Measurements from ENCODE around the gene EGFL8. TPM values are rescaled to one million over a fixed set of nuclear protein-coding genes. Genes with fewer than 3 reads are reported as not detected.
"Not testable (repeated sequence)": the region's sequence is repeated elsewhere in the genome, so short reads cannot be mapped to it uniquely, and the experiment has no call there.

The EGFL8 gene
- total RNA-seq, 4 donors from 2014 or later = 0.80 to 7.1 (median 4.2) TPM

GRCh38 chr6:32183483-32184083, 19.2 kb downstream of the EGFL8 start:
- Histone ChIP-seq H3K4me3 (no peak overlapping the region), H3K9me3 (no peaks in the 10 kb centered on the region), H3K27me3 (no peaks in the 10 kb centered on the region), H3K36me3 (peaks cover 0 to 24% of the 10 kb centered on the region in 2 donors), H3K4me1 (peaks cover 35 to 55% of the 10 kb centered on the region in 2 donors), H3K27ac (peak overlapping the region; percentile 62 to 99 (median 83))
- no peak for DNase-seq
- in situ Hi-C loops (cut with MboI; ENCODE audit: low sequenced_read_pairs in 4 of 4) (loop anchor here in 3 of 4 donors (25.0 kb wide), 6 partner anchors 221 to 1571 kb away; partner anchors contain the start of genes BRD2 (in 3 of the 3), HLA-DMA (in 3 of the 3), APOM (in 2 of the 3) and BAG6 (in 2 of the 3)), intact Hi-C loops (cut with DNase I; ENCODE audit: low total_unique reads) (no loop called here)
- ATAC-seq = no peak
- no peak for TF ChIP-seq CTCF (IDR thresholded peaks at IDR 0.05 in 4 of 5, conservative IDR thresholded peaks at IDR 0.05 in 1 of 5)
- TF ChIP-seq POLR2A (IDR thresholded peaks at IDR 0.05) = no peak

GRCh38 chr6:32184084-32184640, 19.8 kb downstream of the EGFL8 start, which contains the start of gene AGER:
Gene AGER (minus strand): TSS chr6:32184253. CDS start chr6:32184222, 31 bp downstream.
- H3K27ac ChIP-seq = peak within 1 kb of the TSS; percentile 82 to 99 (median 92)
- TF ChIP-seq CTCF (IDR thresholded peaks at IDR 0.05 in 4 of 5, conservative IDR thresholded peaks at IDR 0.05 in 1 of 5) (no peak), POLR2A (IDR thresholded peaks at IDR 0.05) (no peak)
- H3K4me3 ChIP-seq = no peak within 1 kb of the TSS
- intact Hi-C loops (cut with DNase I; ENCODE audit: low total_unique reads) (no loop called here), in situ Hi-C loops (cut with MboI; ENCODE audit: low sequenced_read_pairs in 4 of 4) (loop anchor here in 3 of 4 donors (25.0 kb wide), 6 partner anchors 222 to 1572 kb away; partner anchors contain the start of genes BRD2 (in 3 of the 3), HLA-DMA (in 3 of the 3), APOM (in 2 of the 3) and BAG6 (in 2 of the 3))
- ATAC-seq = no peak
- DNase-seq = no peak
- peaks cover 0 to 24% of the 10 kb centered on the region in 2 donors for H3K36me3 ChIP-seq
- H3K27me3 ChIP-seq = no peaks in the 10 kb centered on the region
- peaks cover 35 to 55% of the 10 kb centered on the region in 2 donors for H3K4me1 ChIP-seq
- H3K9me3 ChIP-seq = no peaks in the 10 kb centered on the region

DNA sequence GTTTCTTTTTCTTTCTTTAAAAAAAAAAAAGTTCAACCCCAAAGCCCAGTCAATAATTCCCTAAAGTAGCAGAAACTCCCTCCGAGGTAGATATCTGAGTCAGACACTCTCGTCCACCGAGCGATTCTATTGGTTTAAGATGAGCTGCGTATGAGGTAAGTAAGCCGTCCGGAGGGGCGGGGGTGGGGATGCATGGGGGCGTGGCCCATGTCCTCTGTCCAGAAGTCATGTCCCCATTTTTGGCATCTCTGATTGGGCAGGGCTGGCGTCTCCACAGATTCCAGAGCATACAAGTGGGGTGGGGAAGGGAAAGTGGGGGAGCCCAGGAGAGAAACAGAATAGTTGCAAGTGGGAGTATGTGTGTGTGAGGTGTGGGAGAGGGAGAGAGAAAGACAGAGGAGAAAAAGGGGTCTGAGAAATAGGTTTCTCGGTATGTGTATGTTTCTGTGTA, 21.3 kb downstream of the EGFL8 start:
- Histone ChIP-seq H3K27ac (peak overlapping the region; percentile 82 to 99 (median 92)), H3K36me3 (peaks cover 0 to 13% of the 10 kb centered on the region in 2 donors), H3K4me3 (peak overlapping the region in 1 of 4 donors; percentile 4), H3K4me1 (peaks cover 33 to 47% of the 10 kb centered on the region in 2 donors)
- intact Hi-C loops (cut with DNase I; ENCODE audit: low total_unique reads); H3K9me3 ChIP-seq; H3K27me3 ChIP-seq: not testable (repeated sequence)
- ATAC-seq (peak; percentile 85 to 86), DNase-seq (peak; percentile 84 to 93)
- in situ Hi-C loops (cut with MboI; ENCODE audit: low sequenced_read_pairs in 4 of 4) = loop anchor here in 3 of 4 donors (25.0 kb wide), 6 partner anchors 223 to 1573 kb away; partner anchors contain the start of genes BRD2 (in 3 of the 3), HLA-DMA (in 3 of the 3), APOM (in 2 of the 3) and BAG6 (in 2 of the 3)

DNA sequence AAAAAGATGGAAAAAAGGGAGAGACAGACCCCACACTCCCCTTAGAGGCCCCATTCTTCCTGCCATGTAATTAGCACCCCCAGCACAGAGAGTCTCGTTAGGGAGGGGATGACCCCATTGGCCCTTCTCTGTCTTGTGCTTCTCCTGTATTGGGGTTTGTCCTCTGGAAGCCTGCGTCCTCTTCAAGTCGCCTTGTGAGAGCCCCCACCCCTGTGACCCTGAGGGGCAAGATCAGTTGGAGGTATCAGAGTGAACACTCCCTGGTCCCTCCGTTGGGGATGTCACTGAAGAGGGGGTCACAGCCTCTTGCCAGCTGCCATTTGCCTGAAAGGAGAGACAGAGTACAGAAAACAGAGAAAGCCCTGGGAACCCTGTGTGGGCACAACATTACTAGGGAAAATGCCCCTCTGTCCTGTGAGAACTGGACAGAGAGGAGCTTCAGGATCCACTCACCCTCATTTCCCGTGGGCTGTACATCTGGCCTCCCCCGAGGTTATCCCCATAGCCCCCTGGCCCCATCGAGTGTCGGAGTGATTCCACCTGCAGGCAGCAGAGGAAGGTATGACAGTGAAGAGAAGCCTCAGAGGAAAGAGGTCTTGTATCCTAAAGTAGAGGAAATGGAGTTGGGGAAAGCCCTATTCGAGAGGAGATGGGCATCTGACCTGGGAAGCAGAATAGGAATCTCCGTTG, 21.9 kb downstream of the EGFL8 start:
- ATAC-seq; H3K27me3 ChIP-seq; DNase-seq; H3K9me3 ChIP-seq; H3K4me3 ChIP-seq; intact Hi-C loops (cut with DNase I; ENCODE audit: low total_unique reads); H3K36me3 ChIP-seq: not testable (repeated sequence)
- H3K4me1 ChIP-seq = peaks cover 39 to 51% of the 10 kb centered on the region in 2 donors
- in situ Hi-C loops (cut with MboI; ENCODE audit: low sequenced_read_pairs in 4 of 4) = loop anchor here in 3 of 4 donors (25.0 kb wide), 6 partner anchors 224 to 1574 kb away; partner anchors contain the start of genes BRD2 (in 3 of the 3), HLA-DMA (in 3 of the 3), APOM (in 2 of the 3) and BAG6 (in 2 of the 3)
- peak overlapping the region; percentile 82 to 99 (median 92) for H3K27ac ChIP-seq

DNA sequence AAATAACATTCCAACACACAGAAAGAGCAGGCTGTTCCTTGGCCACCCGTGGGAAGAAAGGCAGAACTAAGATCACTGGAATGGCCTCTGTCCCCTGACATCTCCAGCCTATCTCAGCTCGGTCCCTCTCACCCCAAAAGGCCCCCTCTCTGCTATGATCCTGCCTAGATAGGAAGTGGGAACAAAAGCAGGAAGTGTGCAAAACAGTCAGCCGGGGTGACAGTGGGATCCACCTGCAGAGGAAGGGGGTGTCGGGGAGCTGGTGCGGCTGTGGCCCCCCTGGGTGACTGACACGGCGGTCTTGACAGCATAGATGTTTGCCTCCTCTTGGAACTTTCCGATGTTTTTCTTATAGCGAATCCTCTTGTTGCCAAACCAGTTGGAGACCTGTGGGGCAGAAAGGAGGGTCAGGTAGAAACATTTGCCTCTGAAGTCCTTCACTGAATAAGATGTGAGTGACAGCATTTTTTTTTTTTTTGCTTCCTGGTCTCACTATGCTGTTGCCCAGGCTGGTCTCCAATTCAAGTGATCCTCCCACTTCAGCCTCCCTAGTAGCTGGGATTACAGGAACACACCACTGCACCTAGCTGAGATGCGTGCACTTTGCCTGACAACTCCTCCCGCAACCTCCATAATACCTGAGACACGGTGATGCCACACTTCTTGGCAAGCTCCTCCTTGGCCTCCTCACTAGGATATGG, 22.8 kb downstream of the EGFL8 start:
- H3K4me3 ChIP-seq = no peak overlapping the region
- H3K9me3 ChIP-seq = no peaks in the 10 kb centered on the region
- in situ Hi-C loops (cut with MboI; ENCODE audit: low sequenced_read_pairs in 4 of 4) (loop anchor here in 3 of 4 donors (25.0 kb wide), 6 partner anchors 225 to 1575 kb away; partner anchors contain the start of genes BRD2 (in 3 of the 3), HLA-DMA (in 3 of the 3), APOM (in 2 of the 3) and BAG6 (in 2 of the 3)), intact Hi-C loops (cut with DNase I; ENCODE audit: low total_unique reads) (no loop called here)
- H3K27ac ChIP-seq = peak overlapping the region; percentile 82 to 99 (median 92)
- TF ChIP-seq POLR2A (IDR thresholded peaks at IDR 0.05) = no peak
- TF ChIP-seq CTCF (IDR thresholded peaks at IDR 0.05 in 4 of 5, conservative IDR thresholded peaks at IDR 0.05 in 1 of 5) = no peak
- no peaks in the 10 kb centered on the region for H3K27me3 ChIP-seq
- DNase-seq (no peak), ATAC-seq (no peak)
- H3K36me3 ChIP-seq = peaks cover 0 to 5% of the 10 kb centered on the region in 2 donors
- peaks cover 39 to 46% of the 10 kb centered on the region in 2 donors for H3K4me1 ChIP-seq

DNA sequence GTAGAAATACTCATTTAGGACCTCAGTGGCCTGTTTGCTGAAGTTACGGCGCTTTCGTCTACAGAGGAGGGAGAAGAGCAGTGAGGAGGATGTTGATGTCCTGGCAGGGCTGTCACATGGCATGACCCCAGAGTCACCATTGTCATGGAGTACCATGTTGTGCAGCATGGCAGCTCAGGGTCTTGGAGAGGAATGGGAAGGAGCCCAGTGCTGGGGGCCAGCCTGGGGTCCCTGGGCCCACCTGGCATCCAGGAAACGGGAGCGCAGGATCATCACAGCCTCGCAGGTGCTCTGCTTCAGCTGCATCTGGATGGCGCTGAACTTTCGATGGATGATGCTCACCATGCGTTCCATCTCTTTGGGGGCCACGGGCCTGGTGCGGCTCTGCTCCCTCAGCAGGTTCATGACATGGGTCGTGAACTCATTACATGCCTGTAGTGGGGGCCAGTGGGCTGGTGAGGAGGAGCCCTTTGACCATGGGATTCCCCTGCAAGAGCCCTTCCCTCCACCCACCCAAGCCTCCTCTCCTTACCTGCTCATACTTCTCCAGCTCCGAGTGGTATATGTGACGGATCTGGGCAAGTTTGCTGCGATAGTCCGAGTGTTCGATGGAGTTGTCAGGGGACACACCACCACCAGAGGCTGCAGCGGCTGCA, 23.5 kb downstream of the EGFL8 start:
- H3K36me3 ChIP-seq; DNase-seq; intact Hi-C loops (cut with DNase I; ENCODE audit: low total_unique reads); H3K9me3 ChIP-seq; H3K27me3 ChIP-seq; ATAC-seq: not testable (repeated sequence)
- peak overlapping the region; percentile 96 to 99 (median 98) for H3K27ac ChIP-seq
- H3K4me3 ChIP-seq = peak overlapping the region in 2 of 4 donors; percentile 74 to 87
- peaks cover 33 to 51% of the 10 kb centered on the region in 2 donors for H3K4me1 ChIP-seq
- in situ Hi-C loops (cut with MboI; ENCODE audit: low sequenced_read_pairs in 4 of 4) = loop anchor here in 3 of 4 donors (25.0 kb wide), 6 partner anchors 226 to 1576 kb away; partner anchors contain the start of genes BRD2 (in 3 of the 3), HLA-DMA (in 3 of the 3), APOM (in 2 of the 3) and BAG6 (in 2 of the 3)
